OCI-LY7 (cell line): ENCODE data around the gene KCNH6.

Experiments
- EZH2phosphoT487 ChIP-seq: fragments of 200-600 bp; sonication (generic); IDR thresholded peaks from 2 replicates; pipeline ENCODE4 v1.6.1; 2018; ENCODE audit warnings: low read depth, borderline replicate concordance, mild to moderate bottlenecking, mixed run types, antibody characterized with exemption, low read length, moderate library complexity, mixed read lengths
- TF ChIP-seq, protein P1 (sequence below): fragments of 200-600 bp; sonication (generic); conservative IDR thresholded peaks from 2 replicates; pipeline ENCODE4 v1.5.1; 2014; ENCODE audit warnings: mild to moderate bottlenecking, antibody characterized with exemption, low read length, moderate library complexity, mixed read lengths

- TF ChIP-seq EZH2phosphoT487: no peak
- TF ChIP-seq, protein P1, sequence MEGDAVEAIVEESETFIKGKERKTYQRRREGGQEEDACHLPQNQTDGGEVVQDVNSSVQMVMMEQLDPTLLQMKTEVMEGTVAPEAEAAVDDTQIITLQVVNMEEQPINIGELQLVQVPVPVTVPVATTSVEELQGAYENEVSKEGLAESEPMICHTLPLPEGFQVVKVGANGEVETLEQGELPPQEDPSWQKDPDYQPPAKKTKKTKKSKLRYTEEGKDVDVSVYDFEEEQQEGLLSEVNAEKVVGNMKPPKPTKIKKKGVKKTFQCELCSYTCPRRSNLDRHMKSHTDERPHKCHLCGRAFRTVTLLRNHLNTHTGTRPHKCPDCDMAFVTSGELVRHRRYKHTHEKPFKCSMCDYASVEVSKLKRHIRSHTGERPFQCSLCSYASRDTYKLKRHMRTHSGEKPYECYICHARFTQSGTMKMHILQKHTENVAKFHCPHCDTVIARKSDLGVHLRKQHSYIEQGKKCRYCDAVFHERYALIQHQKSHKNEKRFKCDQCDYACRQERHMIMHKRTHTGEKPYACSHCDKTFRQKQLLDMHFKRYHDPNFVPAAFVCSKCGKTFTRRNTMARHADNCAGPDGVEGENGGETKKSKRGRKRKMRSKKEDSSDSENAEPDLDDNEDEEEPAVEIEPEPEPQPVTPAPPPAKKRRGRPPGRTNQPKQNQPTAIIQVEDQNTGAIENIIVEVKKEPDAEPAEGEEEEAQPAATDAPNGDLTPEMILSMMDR: no peak
Observed at GRCh38 chr17:63514477-63514876, 8.7 kb upstream of the KCNH6 start.
